GM03348 (cell line): Measurements from ENCODE around the gene CDT1.
A peak's percentile ranks its signal among the peaks of the same experiment; 100 is the strongest.
"Not testable (repeated sequence)": the region's sequence is repeated elsewhere in the genome, so short reads cannot be mapped to it uniquely, and the experiment has no call there.

Source experiments
- DNase-seq: peaks from one replicate; pipeline ENCODE4 v3.0.0; 2012; ENCODE audit warnings: low spot score

CDT1 gene

GRCh38 chr16:88768071-88768783 lies 35.4 kb upstream of the CDT1 start:
- peak; percentile 38 for DNase-seq

- no peak for DNase-seq
Measured at GRCh38 chr16:88769617-88770460, 33.8 kb upstream of the CDT1 start.

GRCh38 chr16:88770461-88771293 lies 32.9 kb upstream of the CDT1 start:
- no peak for DNase-seq

- DNase-seq: no peak
Measured at GRCh38 chr16:88771294-88771772, 32.3 kb upstream of the CDT1 start.

- DNase-seq: not testable (repeated sequence)
Measured at GRCh38 chr16:88771781-88772180, 31.8 kb upstream of the CDT1 start.

- DNase-seq: peak; percentile 97
Measured at GRCh38 chr16:88772871-88773811, 30.4 kb upstream of the CDT1 start.

GRCh38 chr16:88773812-88774291 lies 29.7 kb upstream of the CDT1 start:
- DNase-seq: peak; percentile 59

- DNase-seq: no peak
Measured at GRCh38 chr16:88774544-88775393, 28.8 kb upstream of the CDT1 start.

- DNase-seq: no peak
Measured at GRCh38 chr16:88775825-88776224, 27.8 kb upstream of the CDT1 start.

GRCh38 chr16:88777471-88778270 lies 25.9 kb upstream of the CDT1 start:
- no peak for DNase-seq

GRCh38 chr16:88778271-88778525 lies 25.4 kb upstream of the CDT1 start:
- no peak for DNase-seq

GRCh38 chr16:88778541-88779065 lies 25.0 kb upstream of the CDT1 start:
- no peak for DNase-seq

- no peak for DNase-seq
Measured at GRCh38 chr16:88779406-88780141, 24.0 kb upstream of the CDT1 start.

GRCh38 chr16:88780142-88781062 lies 23.2 kb upstream of the CDT1 start:
- DNase-seq: no peak

- DNase-seq: no peak
Measured at GRCh38 chr16:88781140-88782077, 22.2 kb upstream of the CDT1 start.
